Activated CD4-positive, alpha-beta T cell treated with anti-CD3 and anti-CD28 coated beads, Interleukin-2, amount 50 U/mL, for 4 hours (primary cell): ENCODE data around the gene OLFM4.

ENCODE experiments used
- DNase-seq, 2 experiments: peaks; one replicate each; pipeline ENCODE4 v3.0.0-alpha.2; 2020

The OLFM4 gene

GRCh38 chr13:53014495-53015443, 13.8 kb upstream of the OLFM4 start:
- DNase-seq = no peak

GRCh38 chr13:53015971-53016370, 12.6 kb upstream of the OLFM4 start:
- DNase-seq = no peak

- no peak for DNase-seq
Measured at GRCh38 chr13:53017433-53017970, 11.1 kb upstream of the OLFM4 start.

- DNase-seq = no peak
Measured at GRCh38 chr13:53018690-53019647, 9.6 kb upstream of the OLFM4 start.

GRCh38 chr13:53020764-53021335, 7.8 kb upstream of the OLFM4 start:
- DNase-seq = no peak

GRCh38 chr13:53023246-53023645, 5.4 kb upstream of the OLFM4 start:
- no peak for DNase-seq

- no peak for DNase-seq
Measured at GRCh38 chr13:53028063-53028462, 550 bp upstream of the OLFM4 start.

GRCh38 chr13:53032849-53033248, 4.2 kb downstream of the OLFM4 start:
- no peak for DNase-seq

- no peak for DNase-seq
Measured at GRCh38 chr13:53038993-53039392, 10.4 kb downstream of the OLFM4 start.

GRCh38 chr13:53041968-53042516, 13.4 kb downstream of the OLFM4 start:
- DNase-seq = no peak

GRCh38 chr13:53042877-53043276, 14.3 kb downstream of the OLFM4 start:
- DNase-seq = no peak

GRCh38 chr13:53043398-53043797, 14.8 kb downstream of the OLFM4 start:
- DNase-seq = no peak

GRCh38 chr13:53045189-53045588, 16.6 kb downstream of the OLFM4 start:
- no peak for DNase-seq

- DNase-seq = no peak
Measured at GRCh38 chr13:53048880-53049279, 20.3 kb downstream of the OLFM4 start.

- no peak for DNase-seq
Measured at GRCh38 chr13:53050151-53050550, 21.5 kb downstream of the OLFM4 start.

- DNase-seq = no peak
Measured at GRCh38 chr13:53052675-53053074, 24.1 kb downstream of the OLFM4 start.

GRCh38 chr13:53054569-53054968, 26.0 kb downstream of the OLFM4 start:
- no peak for DNase-seq

- DNase-seq = no peak
Measured at GRCh38 chr13:53058065-53058679, 29.6 kb downstream of the OLFM4 start.

GRCh38 chr13:53060840-53061490, 32.4 kb downstream of the OLFM4 start:
- no peak for DNase-seq

GRCh38 chr13:53064731-53065130, 36.1 kb downstream of the OLFM4 start:
- DNase-seq = no peak

- DNase-seq = no peak
Measured at GRCh38 chr13:53066411-53066810, 37.8 kb downstream of the OLFM4 start.
